Bone marrow (tissue), 2 donors: ENCODE results near the gene CAD.

Experiments used
- DNase-seq, 2 donors: peaks; one replicate each; lab custom pipeline; 2025; lab: John Stamatoyannopoulos, UW

The CAD gene

GRCh38 chr2:27281855-27282559, 64.8 kb downstream of the CAD start, which contains the start of gene TRIM54:
TSS of gene TRIM54 (plus strand) at chr2:27282429. CDS start at chr2:27282732, 303 bp downstream.
- DNase-seq, result no peak

DNA sequence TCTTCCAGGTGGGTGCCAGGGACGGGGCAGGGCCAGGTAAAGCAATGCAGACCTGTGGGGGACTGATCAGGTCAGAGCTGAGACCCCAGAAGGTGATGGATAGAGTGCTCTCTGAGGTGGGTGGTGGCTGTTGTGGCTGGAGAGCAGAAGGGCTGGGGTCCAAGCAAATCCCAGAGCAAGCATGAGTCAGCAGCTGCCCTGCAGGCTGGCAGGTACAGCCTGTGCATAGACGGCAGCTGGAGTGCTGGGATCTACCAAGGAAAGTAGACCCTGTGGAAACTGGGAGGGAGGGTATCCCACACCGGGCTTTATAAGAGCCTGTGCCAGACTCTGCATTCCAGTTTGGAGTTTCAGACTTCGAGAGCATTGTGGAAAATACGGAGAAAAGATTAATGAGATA, 65.7 kb downstream of the CAD start:
- DNase-seq, result no peak

DNA sequence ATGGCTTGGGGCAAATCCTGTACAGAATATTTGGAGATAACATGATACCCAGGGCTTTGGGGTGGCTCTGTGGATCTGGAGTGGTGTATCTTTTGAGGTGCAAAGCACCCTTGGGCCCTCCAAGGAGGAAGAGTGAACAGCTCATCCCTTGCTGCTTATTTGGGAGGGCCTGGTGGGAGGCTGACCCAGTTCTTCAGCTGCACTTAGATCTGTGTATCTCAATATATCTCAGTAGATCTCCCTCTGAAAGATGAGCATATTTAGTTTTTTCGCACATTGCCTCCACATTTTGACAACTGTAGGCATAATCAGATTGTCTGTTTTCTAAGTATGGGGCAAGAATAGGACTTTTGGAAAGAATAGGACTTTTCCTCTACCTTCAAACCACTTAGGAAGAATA, 67.8 kb downstream of the CAD start:
- no peak for DNase-seq

DNA sequence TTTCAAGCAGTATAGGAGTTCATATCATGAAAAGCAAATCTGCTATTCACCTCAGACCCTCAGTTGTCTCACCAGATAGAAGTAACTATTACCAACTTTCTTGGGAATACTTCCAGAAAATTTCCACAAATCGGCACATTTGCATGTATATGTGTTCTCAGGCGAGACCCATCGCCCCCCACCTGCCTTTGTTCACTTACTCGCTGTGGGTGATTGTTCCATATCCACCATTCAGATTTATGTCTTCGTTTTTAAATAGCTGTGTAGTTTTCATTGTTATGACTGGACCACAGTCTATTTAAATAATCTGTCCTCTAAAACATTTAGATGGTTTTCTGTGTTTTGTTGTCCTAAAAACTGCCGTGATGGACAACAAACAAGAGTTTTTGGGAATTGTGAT, 68.3 kb downstream of the CAD start:
- DNase-seq, result no peak

GRCh38 chr2:27288610-27289009, 71.4 kb downstream of the CAD start:
- DNase-seq, result no peak

DNA sequence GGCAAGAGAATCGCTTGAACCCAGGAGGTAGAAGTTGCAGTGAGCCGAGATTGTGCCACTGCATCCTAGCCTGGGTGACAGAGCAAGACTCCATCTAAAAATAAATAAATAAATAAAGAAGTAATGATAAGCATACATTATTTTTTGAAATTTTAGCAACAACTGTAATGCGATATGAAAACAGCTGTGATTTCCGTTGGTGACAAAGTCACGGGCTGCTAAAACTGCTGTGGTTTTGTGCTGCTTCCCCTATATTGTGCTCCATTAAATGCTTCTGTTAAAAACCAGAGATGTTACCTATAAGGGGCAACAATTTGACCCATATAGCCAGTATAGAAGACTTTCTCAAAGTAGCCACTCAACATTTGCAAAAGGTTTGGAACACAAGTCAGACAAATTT, 73.4 kb downstream of the CAD start:
- no peak for DNase-seq

GRCh38 chr2:27291865-27292264, 74.7 kb downstream of the CAD start:
- DNase-seq, result no peak
